DND-41 (cell line): ENCODE results near the gene RPS3A.
A peak's percentile ranks its signal among the peaks of the same experiment; 100 is the strongest.

Experiments used
- ATAC-seq: fragments of 200-7000 bp; cut with Tn5 transposase; 3 replicates; pipeline ENCODE4 v1.9.1; 2021; ENCODE audit warnings: low read depth; ENCODE audit not compliant: insufficient read depth
- DNase-seq: peaks from one replicate; pipeline ENCODE4 v3.0.0-alpha.2; 2020
- H2AFZ ChIP-seq: 2 replicates; pipeline ENCODE4 v1.6.0; 2012; ENCODE audit warnings: low read depth, low read length
- H3K27ac ChIP-seq: 2 replicates; pipeline ENCODE4 v1.5.1; 2012; ENCODE audit warnings: low read length, inconsistent platforms
- H3K27me3 ChIP-seq: fragments of 200-600 bp; sonication (generic); 2 replicates; pipeline ENCODE4 v1.6.0; 2012; ENCODE audit warnings: low read length, mild to moderate bottlenecking, inconsistent platforms; ENCODE audit not compliant: insufficient read depth, poor library complexity
- H3K36me3 ChIP-seq: 2 replicates; pipeline ENCODE4 v1.5.1; 2012; ENCODE audit warnings: low read length, inconsistent platforms; ENCODE audit not compliant: insufficient read depth
- H3K4me1 ChIP-seq: 2 replicates; pipeline ENCODE4 v1.5.1; 2012; ENCODE audit warnings: mild to moderate bottlenecking, low read length; ENCODE audit not compliant: insufficient read depth
- H3K4me2 ChIP-seq: 2 replicates; pipeline ENCODE4 v1.6.0; 2012; ENCODE audit warnings: mild to moderate bottlenecking, moderate library complexity, low read length, inconsistent platforms; ENCODE audit not compliant: insufficient read depth
- H3K4me3 ChIP-seq, 2 experiments: fragments of 200-600 bp in 1 of 2; shearing (Covaris generic) in 1 of 2; 2 replicates each; pipeline ENCODE4 v1.5.1; 2012 to 2016; ENCODE audit warnings: inconsistent platforms in 2 of 2, low read length in 2 of 2, mild to moderate bottlenecking in 2 of 2, low read depth in 1 of 2, moderate library complexity in 1 of 2
- H3K79me2 ChIP-seq: 2 replicates; pipeline ENCODE4 v1.6.0; 2012; ENCODE audit warnings: low read length, inconsistent platforms; ENCODE audit not compliant: insufficient read depth
- H3K9ac ChIP-seq: 2 replicates; pipeline ENCODE4 v1.6.0; 2012; ENCODE audit warnings: low read depth, mild to moderate bottlenecking, inconsistent platforms, low read length, moderate library complexity
- H3K9me3 ChIP-seq: 2 replicates; pipeline ENCODE4 v1.5.1; 2012; ENCODE audit warnings: low read length, moderate library complexity, mild to moderate bottlenecking, inconsistent platforms; ENCODE audit not compliant: insufficient read depth, severe bottlenecking
- H4K20me1 ChIP-seq: 2 replicates; pipeline ENCODE4 v1.6.0; 2012; ENCODE audit warnings: low read length; ENCODE audit not compliant: insufficient read depth
- CTCF ChIP-seq: IDR thresholded peaks from 2 replicates; pipeline ENCODE4 v1.5.1; 2012; ENCODE audit warnings: borderline replicate concordance, low read length, moderate library complexity, mild to moderate bottlenecking; ENCODE audit not compliant: poor library complexity, severe bottlenecking; ENCODE audit errors: extremely low read depth
- EZH2 ChIP-seq: IDR thresholded peaks from 3 replicates; pipeline ENCODE4 v1.6.1; 2012; ENCODE audit warnings: borderline replicate concordance, low read depth, mild to moderate bottlenecking, moderate library complexity, low read length, inconsistent platforms; ENCODE audit not compliant: severe bottlenecking

RPS3A gene

GRCh38 chr4:151095142-151095541 is 4.3 kb upstream of the RPS3A start:
- Histone ChIP-seq H3K27me3 (no peaks in the 10 kb centered on the region), H3K4me2 (no peak overlapping the region), H3K36me3 (peaks cover 6% of the 10 kb centered on the region), H3K27ac (no peak overlapping the region), H3K4me1 (peaks cover 7% of the 10 kb centered on the region), H4K20me1 (peaks cover 5% of the 10 kb centered on the region), H2AFZ (no peak overlapping the region), H3K79me2 (peaks cover 7% of the 10 kb centered on the region), H3K4me3 (no peak overlapping the region), H3K9ac (no peak overlapping the region), H3K9me3 (no peaks in the 10 kb centered on the region)
- DNase-seq, result no peak
- TF ChIP-seq CTCF (no peak), EZH2 (no peak)
- no peak for ATAC-seq

GRCh38 chr4:151097759-151098158 is 1.7 kb upstream of the RPS3A start:
- H3K4me2 ChIP-seq, result no peak overlapping the region
- peaks cover 25% of the 10 kb centered on the region for H3K4me1 ChIP-seq
- H3K9me3 ChIP-seq, result no peaks in the 10 kb centered on the region
- H3K4me3 ChIP-seq, result no peak overlapping the region
- DNase-seq (no peak), ATAC-seq (no peak)
- peaks cover 32% of the 10 kb centered on the region for H3K36me3 ChIP-seq
- peaks cover 34% of the 10 kb centered on the region for H3K79me2 ChIP-seq
- H3K27ac ChIP-seq, result no peak overlapping the region
- H3K9ac ChIP-seq, result no peak overlapping the region
- H4K20me1 ChIP-seq, result peaks cover 29% of the 10 kb centered on the region
- 0 out of 2 replicates have a peak overlapping the region, but pooled peaks have one; percentile 25 for H2AFZ ChIP-seq
- no peaks in the 10 kb centered on the region for H3K27me3 ChIP-seq
- TF ChIP-seq EZH2 (no peak), CTCF (no peak)

- H3K4me1 ChIP-seq, result peaks cover 25% of the 10 kb centered on the region
- ATAC-seq (no peak), DNase-seq (no peak)
- H3K9me3 ChIP-seq, result no peaks in the 10 kb centered on the region
- peak overlapping the region; percentile 41 for H3K9ac ChIP-seq
- peaks cover 44% of the 10 kb centered on the region for H3K79me2 ChIP-seq
- peaks cover 39% of the 10 kb centered on the region for H4K20me1 ChIP-seq
- H3K36me3 ChIP-seq, result peaks cover 43% of the 10 kb centered on the region
- H3K27ac ChIP-seq, result peak overlapping the region; percentile 57
- peak overlapping the region; percentile 73 for H3K4me2 ChIP-seq
- peak overlapping the region; percentile 80 for H2AFZ ChIP-seq
- no peaks in the 10 kb centered on the region for H3K27me3 ChIP-seq
- no peak for TF ChIP-seq CTCF
- TF ChIP-seq EZH2, result no peak
- H3K4me3 ChIP-seq, result peak overlapping the region; percentile 12 to 96; a peak in 3 of 4 replicates
These were observed 524 bp upstream of the RPS3A start for GRCh38 chr4:151098979-151099228.

GRCh38 chr4:151099976-151100417 is 569 bp downstream of the RPS3A start:
- DNase-seq (no peak), ATAC-seq (peak; percentile 1; the same call in 1 of the 3 replicates)
- no peak for TF ChIP-seq EZH2
- no peak for TF ChIP-seq CTCF
- Histone ChIP-seq H3K27me3 (no peaks in the 10 kb centered on the region), H3K36me3 (peaks cover 54% of the 10 kb centered on the region), H4K20me1 (peaks cover 39% of the 10 kb centered on the region), H3K9me3 (no peaks in the 10 kb centered on the region), H3K4me2 (peak overlapping the region; percentile 73), H2AFZ (peak overlapping the region; percentile 77), H3K4me1 (peaks cover 25% of the 10 kb centered on the region), H3K27ac (peak overlapping the region; percentile 95), H3K79me2 (peaks cover 44% of the 10 kb centered on the region), H3K9ac (peak overlapping the region; percentile 97), H3K4me3 (peak overlapping the region; percentile 94 to 96)
